ENCODE results near the gene LRIG1. TPM values are rescaled to one million over a fixed set of nuclear protein-coding genes. Genes with fewer than 3 reads are reported as not detected.

The LRIG1 gene
- total RNA-seq, 1 donor from 2014 or later, result 77.1 TPM

DNA sequence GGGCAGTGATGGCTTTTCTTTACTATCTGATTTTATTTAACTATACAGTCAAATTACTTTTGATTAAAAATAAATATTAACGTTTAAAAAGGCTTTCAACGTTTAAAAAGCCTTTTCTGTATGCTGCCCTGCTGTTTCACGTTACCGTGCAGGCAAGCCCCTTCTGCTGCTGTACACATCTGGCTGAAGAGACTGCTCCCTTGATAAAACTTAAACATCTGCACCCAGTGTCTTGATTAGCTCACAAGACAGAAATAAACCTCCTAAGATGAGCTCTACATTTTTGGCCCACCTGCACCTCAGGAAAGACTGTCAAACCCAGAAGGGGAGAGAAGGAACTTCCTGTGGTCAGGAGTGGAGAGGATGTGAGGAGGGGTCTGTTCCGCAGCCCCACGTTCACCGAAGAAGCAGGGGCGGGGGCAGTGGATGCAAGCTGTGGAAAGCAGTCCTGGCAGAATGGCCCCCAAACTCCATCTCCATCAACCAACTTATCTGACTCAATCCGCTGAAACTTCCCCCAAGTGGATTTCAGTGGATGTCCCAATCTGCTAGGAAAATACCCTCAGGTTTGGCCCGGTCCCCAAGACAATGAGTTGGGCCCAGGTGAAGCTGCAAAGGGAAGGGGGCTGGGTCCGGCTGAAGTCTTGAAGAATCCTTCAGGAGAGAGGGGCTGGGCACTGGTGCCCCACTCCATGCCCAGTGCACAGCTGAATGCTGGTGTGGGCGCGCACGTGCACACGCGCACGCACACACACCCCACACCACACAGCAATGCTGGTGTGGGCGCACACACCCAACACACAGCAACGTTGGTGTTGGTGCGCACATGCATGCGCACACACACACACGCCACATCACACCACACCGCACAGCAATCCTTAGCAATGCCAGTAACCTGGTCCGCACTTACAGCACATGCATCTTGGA lies 88.6 kb downstream of the LRIG1 start:
- intact Hi-C loops (cut with DNase I), result no loop called here
- DNase-seq (ENCODE audit: low spot score), result peak; percentile 50

DNA sequence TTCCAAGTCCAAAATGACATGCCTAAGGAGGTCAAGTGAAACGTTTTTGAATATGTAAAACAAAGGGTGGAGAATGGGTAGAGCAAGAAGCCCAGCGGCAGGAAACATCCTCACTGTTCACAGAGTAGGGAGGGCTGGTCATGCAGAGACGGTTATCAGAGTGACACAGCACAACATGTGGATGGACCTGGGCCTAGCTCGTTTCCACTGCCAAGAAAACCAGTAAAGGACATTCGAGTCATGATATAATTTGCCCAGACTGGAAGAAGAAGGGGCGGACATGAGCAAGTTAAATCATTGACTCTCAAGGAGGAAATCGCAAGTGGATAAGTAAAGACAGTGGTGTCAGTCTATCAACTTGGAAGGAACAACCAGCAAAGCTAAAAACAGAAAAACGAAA lies 89.3 kb downstream of the LRIG1 start:
- DNase-seq (ENCODE audit: low spot score), result peak; percentile 72
- intact Hi-C loops (cut with DNase I), result no loop called here

DNA sequence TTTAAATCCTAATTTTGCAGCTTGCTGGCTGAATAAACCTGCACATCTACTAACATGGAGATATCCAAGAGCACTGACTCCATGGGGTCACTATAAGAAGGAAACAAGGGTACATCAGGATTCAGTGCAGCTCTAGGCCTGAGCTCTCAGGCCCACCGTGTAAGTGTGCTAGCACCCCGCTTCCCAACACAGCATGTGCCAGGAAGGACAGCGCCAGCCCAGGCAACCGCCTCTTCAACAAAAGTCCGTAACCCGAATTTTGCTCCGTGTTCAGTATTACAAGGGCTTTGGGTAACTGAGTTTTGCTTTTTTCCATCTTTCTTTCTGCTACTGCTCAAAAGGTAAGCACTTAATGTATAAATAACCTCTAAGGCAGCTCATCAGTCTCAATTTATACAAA lies 89.8 kb downstream of the LRIG1 start:
- intact Hi-C loops (cut with DNase I), result no loop called here
- DNase-seq (ENCODE audit: low spot score), result peak; percentile 15

DNA sequence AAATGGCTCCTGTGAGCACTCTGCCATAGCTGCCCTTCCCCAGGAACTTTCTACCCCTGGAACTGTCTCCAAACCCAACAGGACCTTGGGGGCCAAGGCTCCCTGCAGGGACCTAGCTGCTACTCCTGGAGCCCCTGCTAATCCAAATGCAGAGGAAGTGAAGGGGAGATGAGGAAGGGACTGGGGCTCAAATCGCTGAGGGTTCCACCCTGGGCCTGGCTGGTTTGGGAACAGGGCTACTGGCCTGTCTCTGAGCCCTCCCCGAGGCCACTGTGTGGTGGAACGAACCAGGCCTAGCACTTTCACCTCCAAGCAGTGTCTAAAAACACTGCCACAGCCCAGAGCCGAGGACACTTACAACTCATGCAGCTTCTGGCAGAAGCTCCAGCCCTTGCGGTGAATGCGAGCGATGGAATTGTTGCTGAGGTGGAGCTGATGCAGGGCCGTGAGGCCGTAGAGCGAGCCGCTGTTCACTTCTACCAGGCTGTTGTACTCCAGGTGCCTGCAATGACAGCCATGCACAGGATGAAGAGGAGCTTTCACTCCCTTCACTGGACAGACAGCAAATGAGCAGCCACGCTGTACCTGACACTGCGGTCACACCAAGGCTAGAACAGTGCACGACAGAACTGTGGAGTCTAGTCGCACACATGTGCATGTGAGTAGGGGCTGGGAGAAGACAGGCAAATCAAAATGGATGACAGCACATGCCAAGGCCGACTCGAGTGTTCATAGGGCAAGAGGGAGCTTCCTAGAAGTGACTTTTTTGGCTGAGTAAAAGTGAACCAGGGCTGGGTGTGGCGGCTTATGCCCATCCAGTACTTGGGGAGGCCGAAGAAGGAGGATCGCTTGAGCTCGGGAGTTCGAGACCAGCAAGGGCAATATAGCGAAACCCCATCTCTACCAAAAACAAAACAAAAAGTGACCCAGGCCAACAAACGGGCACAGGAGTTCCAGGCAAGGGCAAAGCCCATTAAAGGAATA lies 90.8 kb downstream of the LRIG1 start:
- peak; percentile 71 for DNase-seq (ENCODE audit: low spot score)
- intact Hi-C loops (cut with DNase I), result loop anchor here (5.0 to 10.0 kb wide), 4 partner anchors 32 to 262 kb away; no protein-coding TSS in a partner anchor

DNA sequence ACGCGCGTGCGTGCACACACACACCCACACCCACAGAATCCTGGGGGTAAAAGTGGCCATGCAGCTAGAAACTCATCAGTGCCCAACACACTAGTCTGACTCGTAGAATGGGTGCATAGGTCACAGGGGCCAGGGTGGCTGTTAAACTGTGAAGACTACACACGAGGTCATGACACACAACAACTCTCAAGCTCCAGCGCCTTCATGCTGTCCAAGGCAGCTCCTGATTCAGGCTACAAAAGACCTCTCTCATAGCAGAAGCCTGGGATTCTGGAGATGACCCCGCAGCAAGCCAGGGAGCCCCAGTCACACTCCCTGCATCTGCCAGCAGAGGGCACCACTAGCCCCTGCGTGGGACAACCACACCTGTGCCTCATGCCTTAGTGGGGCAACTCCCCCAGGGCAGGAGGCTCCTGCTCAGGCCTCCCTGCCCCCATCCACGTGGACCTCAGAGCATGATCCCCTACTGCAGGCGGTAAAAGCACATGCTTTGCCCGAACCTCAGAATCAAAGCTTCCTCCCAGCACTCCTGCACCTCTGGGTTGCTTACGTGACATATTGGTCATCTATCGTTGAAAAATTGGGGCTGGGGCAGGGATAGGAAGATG lies 93.1 kb downstream of the LRIG1 start:
- intact Hi-C loops (cut with DNase I), result loop anchor here (2.0 to 10.0 kb wide), 6 partner anchors 35 to 409 kb away; partner anchors contain the start of gene LRIG1
- DNase-seq (ENCODE audit: low spot score), result peak; percentile 90

DNA sequence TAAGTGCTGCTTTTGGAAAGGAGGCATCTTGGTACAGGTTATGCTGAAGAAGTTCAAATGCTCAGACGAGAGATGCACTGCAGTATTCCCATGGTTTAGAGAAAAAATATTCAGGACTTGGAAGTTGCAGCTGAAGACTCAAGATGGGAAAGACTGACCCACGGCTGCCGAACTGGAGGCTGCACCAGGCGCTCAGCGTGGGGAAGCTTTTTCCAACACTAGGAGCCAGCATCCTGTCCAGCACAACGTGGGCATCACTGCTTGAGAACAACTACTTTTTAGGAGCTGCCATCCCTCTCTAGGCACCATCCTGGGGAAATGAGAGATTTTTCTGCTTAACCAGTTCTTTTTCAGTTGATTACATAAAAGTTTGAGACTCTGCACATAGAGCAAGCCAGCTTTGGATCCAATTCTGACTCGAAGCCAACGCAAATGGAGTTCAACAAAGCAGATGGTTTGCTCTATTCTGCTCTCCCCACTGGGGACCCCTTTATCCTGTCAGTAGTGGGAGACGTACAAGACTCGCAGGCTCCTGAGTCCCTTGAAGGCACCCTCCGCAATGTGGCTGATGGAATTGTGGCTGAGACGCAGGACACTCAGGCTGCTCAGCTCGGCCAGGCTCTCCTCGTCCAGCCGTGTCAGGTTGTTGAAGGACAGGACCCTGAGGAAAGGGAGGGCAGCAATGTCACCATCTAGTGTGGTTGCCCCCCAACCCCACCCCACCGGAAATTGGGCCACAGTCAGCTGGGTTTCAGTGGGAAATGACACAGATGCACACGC lies 93.8 kb downstream of the LRIG1 start:
- intact Hi-C loops (cut with DNase I), result loop anchor here (2.0 to 10.0 kb wide), 6 partner anchors 35 to 410 kb away; partner anchors contain the start of gene LRIG1
- peak; percentile 61 for DNase-seq (ENCODE audit: low spot score)

DNA sequence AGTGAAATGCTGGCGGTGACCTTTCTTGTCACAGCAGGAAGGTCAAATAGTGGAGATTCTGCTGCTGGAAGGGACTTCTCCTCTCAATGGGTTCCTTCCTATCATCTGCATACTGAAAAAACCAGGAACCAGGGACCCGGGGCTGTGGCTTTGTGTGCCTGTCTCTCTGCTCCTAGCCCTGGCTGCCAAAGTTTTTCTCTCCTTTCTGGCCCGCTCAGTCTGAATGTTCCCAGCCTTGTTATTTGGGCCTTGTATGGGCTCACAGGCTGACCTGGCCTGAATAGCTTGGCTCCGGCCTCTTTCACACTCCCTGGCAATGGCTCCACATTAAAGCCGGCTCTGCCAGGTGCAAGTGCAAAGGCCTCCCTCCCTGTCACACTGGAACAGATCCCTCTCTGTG lies 94.7 kb downstream of the LRIG1 start:
- intact Hi-C loops (cut with DNase I), result loop anchor here (2.0 to 10.0 kb wide), 6 partner anchors 36 to 411 kb away; partner anchors contain the start of gene LRIG1
- DNase-seq (ENCODE audit: low spot score), result peak; percentile 69

DNA sequence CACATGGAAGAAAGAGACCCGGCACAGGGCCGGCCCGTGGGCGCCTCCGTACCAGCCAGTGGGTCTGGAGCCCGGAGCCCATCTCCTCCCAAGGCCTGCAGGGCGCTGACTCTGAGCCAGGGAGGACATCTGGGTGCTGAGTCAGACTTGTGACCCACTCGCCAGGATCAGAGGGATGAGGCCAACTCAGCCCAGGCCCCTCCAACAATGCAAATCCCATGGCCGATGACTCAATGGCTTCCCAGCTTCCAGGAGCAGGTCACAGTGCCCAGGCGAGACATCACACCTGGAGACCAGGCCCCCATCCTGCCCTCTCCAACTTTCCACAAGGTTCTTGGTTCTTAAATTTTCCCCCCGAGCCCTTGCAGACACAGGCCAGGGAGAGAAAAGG lies 95.1 kb downstream of the LRIG1 start:
- peak; percentile 62 for DNase-seq (ENCODE audit: low spot score)
- intact Hi-C loops (cut with DNase I), result loop anchor here (2.0 to 10.0 kb wide), 6 partner anchors 37 to 411 kb away; partner anchors contain the start of gene LRIG1

DNA sequence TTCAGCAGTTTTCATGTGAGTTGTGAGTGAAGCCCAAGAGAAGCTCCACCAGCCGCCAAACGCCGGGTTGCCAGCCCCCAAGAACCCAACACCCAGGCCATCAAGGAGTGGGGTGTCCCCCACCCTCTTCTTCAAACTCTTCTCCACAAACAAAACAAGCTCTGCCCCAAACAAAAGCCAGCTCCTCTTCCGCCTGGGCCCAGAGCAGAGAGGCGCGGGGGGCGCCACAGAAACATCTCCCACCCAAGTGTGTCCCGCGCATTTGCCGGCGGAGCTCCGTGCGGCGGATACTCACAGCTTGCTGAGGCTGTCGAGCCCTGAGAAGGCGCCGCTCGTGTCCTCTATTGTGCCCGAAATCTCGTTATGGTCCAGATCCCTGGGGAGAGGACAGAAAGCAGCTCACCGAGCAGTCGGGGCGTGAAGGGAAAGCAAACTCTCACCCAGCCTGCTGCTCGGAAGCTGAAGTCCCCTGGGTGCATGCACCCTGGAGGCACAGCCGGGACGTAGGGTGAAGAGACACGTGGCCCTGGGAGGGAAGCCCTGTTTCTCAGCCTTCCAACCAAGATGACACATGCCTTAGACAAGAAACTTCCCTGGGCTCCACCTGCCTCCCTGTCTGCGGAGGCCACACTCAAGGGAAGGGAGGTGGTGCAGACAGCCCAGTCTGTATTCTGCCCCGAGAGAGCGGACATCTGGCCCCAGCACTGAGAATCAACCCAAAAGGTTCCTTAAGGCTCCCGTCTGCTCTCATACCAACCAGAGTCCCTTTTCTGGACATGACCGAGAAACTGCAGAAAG lies 95.7 kb downstream of the LRIG1 start:
- intact Hi-C loops (cut with DNase I), result loop anchor here (5.0 to 10.0 kb wide), 4 partner anchors 37 to 267 kb away; no protein-coding TSS in a partner anchor
- peak; percentile 70 for DNase-seq (ENCODE audit: low spot score)

DNA sequence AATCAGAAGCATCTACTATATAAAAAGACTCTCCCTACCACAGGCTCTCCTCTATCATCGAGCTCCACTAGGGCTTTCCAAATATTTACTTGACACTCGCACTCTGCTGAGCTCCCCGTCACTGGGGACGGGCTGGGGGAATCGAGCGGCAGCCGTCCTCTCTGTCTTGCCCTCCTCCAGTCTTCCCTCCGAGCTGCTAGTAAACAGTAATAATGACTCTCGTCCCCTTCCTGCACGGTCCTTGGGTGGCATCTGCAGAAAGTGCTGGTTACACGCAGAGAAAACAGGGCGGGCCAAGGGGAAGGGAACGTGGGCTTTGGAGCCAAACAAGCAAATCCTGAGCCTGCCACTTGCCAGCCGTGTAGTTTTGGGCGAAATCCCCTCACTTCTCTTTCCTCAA lies 96.6 kb downstream of the LRIG1 start:
- peak; percentile 29 for DNase-seq (ENCODE audit: low spot score)
- intact Hi-C loops (cut with DNase I), result loop anchor here (10.0 kb wide), 1 partner anchor 129 kb away; no protein-coding TSS in a partner anchor

DNA sequence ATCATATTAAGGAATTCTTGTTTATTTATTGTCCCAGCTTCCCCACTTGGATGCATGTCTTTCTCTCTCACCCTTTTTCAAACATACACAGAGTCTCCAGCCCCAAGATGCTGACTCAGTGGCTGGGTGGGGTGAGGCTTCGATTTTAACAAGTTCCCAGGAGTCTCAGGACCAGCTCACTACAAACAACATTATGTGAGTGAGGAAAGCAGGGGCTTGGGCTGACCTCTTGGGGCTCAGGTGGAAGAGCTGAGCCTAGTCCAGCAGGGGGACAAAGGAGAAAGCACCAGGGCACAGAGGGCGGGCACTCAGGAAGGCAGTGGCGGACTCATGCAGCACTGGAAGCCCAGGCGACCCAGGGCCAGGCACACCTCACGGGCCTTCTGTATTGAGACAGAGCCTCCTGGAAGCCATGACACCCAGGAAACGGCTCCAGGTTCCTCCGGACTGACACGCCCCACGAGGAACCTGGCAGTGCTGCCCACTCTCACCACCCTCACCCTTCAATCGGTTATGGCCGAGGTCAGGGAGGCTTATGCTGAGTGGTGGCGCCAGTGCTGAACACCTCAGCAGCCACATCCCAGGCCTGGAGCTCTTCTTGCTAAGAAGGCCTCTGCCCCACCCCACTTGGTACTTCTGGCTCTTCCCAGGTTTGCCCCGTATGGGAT lies 97.4 kb downstream of the LRIG1 start:
- DNase-seq (ENCODE audit: low spot score), result peak; percentile 71
- intact Hi-C loops (cut with DNase I), result loop anchor here (10.0 kb wide), 1 partner anchor 129 kb away; no protein-coding TSS in a partner anchor

DNA sequence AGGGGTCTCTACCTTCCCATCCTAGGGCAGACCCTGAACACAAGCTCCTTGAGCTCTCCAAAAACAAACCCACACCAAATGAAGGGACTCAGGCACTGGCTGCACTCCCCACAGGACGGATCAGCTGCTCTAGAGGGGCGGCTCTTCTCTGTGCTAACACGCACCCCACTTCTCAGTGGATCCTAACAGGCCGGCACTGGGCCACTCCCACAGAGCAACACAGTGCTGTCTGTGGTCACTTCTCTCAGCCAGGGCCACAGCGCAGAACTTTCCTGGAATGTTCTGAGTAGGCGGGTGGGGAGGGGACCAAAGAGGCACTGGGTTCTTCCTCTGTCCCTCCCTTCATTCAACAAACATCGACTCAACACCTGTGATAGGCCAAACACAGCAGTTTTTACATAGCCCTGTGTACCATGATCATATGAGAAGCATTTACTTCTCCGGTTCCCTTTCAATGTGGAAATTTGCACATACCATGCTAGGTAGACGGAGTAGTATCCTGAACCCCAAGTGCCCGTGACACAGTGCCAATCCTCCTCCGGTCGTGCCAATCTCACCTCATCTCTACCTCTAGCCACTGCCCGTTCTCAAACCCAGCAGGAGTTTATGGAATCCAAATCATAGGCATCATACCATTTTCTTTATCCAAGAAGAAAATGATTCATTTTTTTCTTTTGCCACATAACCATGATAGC lies 98.1 kb downstream of the LRIG1 start:
- intact Hi-C loops (cut with DNase I), result loop anchor here (10.0 kb wide), 1 partner anchor 128 kb away; no protein-coding TSS in a partner anchor
- peak; percentile 63 for DNase-seq (ENCODE audit: low spot score)

DNA sequence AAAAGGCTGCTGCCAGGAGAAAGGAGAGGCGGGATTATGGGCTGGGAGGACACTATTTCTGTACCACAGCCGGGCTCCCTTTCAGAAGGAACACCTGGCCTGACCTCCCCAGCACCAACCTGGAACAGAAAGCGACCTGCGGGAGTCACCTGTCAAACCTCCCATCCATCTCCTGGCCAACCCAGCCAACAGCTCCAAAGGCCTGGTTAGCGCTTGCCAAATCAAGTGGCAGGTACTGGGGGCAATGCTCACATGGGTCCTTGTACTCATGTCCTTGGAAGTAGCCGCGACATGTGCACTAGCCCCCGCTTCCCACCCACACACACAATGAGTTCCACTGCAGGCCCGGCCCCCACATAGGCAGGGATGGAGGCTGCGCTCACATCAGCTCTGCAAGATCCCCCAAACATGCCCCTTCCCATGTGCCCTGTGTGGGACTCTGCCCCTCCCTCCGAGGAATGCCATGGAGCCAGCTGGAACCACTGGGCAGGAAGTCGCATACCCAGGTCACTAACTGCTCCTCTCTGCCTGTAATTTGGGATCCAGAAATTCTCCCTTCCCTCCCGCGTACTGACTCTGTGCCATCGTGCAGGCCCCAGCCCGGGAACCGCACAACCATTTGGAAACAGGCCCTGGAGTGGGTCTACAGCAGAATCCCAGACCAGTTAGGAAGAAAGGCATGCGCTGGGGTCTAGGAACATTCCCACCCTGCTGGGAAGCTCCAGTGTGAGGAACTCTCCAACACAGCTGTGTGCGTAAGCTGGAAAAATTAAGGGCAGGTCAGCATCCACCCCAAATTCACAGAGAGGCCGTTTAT lies 98.9 kb downstream of the LRIG1 start:
- intact Hi-C loops (cut with DNase I), result loop anchor here (10.0 kb wide), 1 partner anchor 127 kb away; no protein-coding TSS in a partner anchor
- peak; percentile 63 for DNase-seq (ENCODE audit: low spot score)

DNA sequence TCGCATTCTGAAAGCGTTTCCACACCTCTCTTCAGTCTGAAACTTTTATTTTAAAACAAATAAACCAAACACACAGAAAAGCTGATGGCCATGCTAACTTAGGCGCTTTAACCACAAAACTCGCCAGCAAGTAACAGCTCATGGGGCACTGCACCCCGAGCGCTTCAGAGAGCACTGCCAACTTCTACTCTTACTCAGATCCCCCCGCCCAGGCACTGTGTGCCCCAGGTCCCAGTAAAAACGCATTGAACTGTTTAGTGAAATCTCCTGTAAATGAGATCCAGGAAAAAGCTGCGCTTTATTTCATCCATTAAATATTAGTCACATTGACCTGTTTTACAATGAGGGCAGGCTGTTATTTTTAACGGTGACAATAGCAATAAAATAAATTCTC lies 99.7 kb downstream of the LRIG1 start:
- DNase-seq (ENCODE audit: low spot score), result peak; percentile 22
- intact Hi-C loops (cut with DNase I), result loop anchor here (10.0 kb wide), 1 partner anchor 126 kb away; no protein-coding TSS in a partner anchor

DNA sequence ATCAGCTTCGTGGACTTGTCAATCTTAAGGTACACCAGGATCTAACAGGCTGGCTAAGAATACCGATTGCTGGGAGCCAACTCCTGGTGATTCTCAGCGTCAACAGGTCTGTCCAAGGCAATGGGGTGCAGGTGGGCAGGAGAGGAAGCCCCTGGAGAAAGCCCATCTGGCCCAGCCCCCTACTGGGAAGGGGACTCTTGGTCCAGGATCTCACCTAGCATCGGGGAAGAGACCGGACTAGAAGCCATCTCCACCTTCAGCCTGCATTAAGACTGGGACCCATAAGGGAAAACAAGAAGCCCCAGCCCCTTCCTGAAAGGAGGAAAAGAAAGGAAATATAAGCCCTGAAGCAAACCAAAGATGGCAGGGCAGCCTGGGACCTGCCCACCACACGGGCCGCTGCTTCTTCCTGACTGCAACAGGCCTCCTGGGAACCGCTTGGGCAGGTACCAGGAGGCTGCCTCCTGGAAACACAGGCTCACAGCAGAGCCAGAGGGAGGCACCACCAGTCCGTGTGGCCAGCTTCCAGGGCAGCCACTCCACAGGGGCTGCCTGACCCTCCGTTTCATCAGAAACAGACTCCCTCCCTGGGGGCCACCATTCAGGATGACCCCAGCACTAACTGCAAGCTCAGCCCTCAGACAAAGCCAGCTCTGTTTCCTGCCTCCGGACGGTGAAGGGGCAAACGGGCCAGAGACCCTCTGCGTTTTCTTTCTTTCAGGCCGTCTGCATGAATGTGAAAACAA lies 100.2 kb downstream of the LRIG1 start:
- DNase-seq (ENCODE audit: low spot score), result peak; percentile 58
- intact Hi-C loops (cut with DNase I), result loop anchor here (10.0 kb wide), 1 partner anchor 126 kb away; no protein-coding TSS in a partner anchor
